Esophagus muscularis mucosa (tissue), 2 donors: Measurements from ENCODE around the gene CD80.

Experiments used
- POLR2A ChIP-seq: fragments of 450-650 bp; IDR thresholded peaks from one replicate; pipeline ENCODE4 v1.6.1; 2017; ENCODE audit warnings: antibody characterized with exemption, moderate library complexity, mild to moderate bottlenecking, low read depth
- POLR2AphosphoS5 ChIP-seq, 2 donors: sonication (generic); formaldehyde crosslinking; IDR thresholded peaks; one replicate each; pipeline ENCODE4 v1.6.1; 2017; ENCODE audit warnings: antibody characterized with exemption in 2 of 2

GRCh38 chr3:119542168-119542767 lies 17.1 kb downstream of the CD80 start:
- TF ChIP-seq POLR2A (no peak), POLR2AphosphoS5 (IDR thresholded peaks at IDR 0.05) (no peak)
